ENCODE data around the gene ZNF560.

ZNF560 gene

DNA sequence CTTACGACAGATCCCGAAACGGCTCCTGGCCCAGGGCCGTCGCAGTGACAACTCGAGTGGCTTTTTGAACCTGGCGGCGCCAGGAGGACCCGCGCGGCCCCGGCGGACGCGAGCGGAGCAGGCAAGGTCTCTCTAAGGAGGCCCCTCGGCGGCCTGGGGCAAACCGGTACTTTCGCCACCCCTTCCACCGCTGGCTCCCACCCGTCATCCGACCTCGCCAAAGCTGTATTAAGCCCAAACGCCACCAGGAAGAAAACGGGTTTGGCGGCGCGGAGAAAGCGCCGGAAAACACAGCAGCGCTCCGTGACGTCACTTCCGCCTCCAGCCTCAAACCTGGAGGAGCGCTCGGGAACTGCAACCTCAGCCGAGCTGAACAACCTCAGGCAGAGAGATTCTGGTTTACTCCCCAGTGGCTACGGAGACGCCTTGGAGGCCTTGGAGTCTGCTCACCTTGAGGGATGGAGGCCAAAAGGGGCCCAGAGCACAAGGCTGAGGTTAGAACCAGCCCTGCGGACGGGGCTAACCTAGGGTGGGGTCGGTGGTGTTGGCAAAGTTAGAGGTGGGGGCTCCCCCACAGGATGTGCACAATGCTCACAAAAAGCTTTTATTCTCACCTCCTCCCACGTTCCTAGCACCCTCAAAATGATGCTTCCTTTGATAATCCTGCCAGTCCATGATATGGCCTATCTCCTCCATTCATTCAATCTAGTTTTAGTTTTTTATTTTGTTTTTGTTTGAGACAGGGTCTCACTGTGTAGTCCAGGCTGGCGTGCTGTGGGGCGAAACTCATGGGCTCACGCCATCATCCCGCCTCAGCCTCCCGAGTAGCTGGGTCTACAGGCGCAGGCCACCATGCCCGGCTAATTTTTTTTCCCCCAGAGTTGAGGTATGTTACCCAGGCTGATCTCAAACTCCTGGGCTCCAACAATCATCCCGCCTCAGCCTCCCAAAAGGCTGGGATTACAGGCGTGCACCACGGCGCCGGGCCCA is 62.8 kb downstream of the ZNF560 start, which contains the start of gene ZNF266:
Gene ZNF266 (minus strand): TSS at position 295 of the 990 bp plus-strand sequence. CDS start 15,484 bp downstream, outside the sequence.
- DNase-seq = peak; percentile 92 to 95

DNA sequence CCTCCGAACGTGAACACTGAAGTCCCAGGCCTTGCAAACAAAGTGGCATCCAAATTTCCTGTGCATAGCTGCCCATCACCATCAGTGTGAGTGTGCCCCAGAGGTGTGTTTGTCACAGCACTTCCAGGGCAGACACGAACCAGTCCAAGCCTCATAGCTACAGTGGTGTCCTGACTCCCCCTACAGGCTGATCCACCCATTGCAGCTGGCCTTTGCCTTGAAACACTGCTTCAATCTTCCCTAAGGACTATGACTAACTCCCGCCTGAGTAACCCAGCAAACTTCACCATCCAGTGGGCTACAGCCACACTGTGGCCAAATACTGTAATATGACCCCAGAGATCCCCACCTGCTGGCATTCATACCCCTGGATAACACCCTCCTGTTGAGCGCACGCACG is 66.9 kb downstream of the ZNF560 start:
- peak; percentile 10 to 36 for DNase-seq

DNA sequence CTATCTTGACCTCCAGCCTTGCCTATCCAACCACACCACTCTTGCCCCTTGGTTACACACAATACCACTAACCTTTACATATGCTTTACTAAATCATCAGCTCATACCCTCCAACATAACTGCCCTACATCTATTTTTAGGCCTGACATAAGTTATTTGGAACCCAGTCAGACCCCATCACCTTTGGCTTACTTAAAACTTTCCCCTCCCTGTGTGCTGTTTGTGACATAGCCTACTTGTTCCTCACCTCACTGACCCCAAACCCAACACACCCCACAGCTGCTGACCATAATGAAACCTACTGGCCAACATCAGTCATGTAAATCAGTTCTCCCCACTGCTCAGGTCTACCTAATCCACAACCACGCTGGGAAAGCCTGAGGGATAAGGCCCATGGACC is 68.0 kb downstream of the ZNF560 start:
- DNase-seq = no peak

DNA sequence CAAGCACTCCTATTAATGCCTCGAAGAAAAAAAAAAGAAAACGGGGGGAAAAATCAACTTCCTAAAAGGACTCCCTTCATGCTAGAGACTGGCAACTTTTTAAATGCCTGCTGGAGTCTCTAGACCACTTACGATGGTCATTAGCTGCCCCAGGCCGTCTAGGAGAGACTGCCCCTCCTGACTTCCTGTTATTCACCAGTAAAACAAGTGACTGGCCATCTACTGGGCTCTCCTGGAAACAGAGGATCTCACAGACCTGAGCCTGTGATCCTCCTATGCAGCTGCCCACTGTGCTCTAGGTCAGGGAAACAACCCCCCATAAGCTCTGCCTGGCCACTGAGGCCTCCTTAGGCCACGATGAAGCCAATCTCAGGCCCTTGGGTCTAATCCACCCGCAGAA is 70.5 kb downstream of the ZNF560 start:
- DNase-seq = no peak
